EL (cell line): ENCODE measurements around the gene PIP4P1.
"Not testable (repeated sequence)": the region's sequence is repeated elsewhere in the genome, so short reads cannot be mapped to it uniquely, and the experiment has no call there.

Experiments
- DNase-seq: peaks from one replicate; pipeline ENCODE4 v3.0.0-alpha.2; 2016

Gene PIP4P1

DNA sequence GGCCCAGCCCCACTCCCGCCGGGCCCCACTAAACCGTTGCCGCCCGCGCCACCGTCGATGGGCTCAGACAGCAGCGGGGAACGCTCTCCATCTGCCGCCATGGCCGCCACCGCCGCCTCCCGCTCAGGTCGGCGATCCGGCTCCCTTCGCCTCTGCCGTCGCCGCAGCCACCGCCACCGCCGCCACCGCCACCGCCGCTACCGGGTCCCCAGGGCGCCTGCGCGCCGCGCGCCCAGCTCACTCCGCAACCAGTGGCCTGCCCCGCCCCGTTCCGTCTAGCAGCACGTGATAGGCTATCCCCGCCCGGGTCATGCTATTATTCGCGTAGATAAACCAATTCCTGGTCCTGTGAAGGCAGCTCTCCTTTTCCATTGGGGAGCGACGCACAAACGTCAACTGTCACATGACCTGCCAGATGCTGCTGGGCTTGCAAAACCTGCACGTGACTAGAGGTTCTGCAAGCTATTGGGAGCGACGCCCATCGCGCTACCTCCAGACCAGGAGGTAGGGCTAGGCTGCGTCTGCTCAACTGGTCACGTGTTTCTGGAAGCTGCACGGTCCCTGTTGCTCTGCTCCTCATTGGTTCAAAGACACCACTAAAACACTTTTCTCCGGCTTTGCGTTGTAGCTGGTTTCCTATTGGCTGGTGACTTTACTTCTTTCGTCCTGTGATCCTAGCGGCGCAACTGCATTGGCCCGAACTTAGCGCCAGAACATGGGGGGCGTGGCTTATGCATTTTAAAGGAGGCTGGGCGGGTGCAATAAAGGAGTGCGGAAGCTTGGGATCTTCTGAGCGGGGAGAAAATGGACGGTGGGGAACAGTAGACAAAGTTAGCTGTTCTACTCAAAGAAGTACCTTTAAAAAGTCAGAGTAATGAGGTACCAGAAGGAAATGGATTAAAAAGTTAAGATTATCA, at the start of gene PIP4P1:
TSS of gene PIP4P1 (minus strand) at position 210 of the 917 bp plus-strand sequence. CDS start at position 101, 109 bp downstream.
- DNase-seq, result peak; percentile 100

DNA sequence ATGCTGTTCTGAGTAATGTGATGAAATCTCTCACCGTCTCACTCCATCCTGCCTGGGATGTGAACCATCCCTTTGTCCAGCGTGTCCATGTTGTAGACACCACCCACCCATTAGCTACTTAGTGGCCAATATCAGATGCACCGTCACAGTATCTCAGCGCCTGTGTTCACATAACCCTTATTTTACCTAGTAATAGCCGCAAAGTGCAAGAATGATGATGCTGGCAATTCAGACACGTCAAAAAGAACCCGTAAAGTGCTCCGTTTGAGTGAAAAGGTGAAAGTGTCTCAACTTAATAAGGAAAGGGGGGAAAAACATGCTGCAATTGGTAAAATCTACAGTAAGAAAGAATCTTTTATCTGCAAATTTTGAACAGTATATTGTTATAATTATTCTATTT, 47.1 kb upstream of the PIP4P1 start:
- no peak for DNase-seq

DNA sequence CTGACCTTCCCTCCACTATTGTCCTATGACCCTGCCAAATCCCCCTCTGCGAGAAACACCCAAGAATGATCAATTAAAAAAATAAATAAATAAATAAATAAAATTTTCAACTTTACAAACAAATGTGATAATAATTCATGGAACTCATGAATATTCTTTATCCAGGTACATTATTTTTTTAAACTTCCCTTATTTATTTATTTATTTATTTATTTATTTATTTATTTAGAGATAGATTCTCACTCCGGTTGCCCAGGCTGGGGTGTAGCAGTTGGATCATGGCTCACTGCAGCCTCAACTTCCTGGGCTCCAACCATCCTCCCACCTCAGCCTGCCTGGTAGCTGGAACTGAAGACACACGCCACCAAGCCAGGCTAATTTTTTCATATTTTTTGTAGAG, 46.3 kb upstream of the PIP4P1 start:
- DNase-seq, result not testable (repeated sequence)

DNA sequence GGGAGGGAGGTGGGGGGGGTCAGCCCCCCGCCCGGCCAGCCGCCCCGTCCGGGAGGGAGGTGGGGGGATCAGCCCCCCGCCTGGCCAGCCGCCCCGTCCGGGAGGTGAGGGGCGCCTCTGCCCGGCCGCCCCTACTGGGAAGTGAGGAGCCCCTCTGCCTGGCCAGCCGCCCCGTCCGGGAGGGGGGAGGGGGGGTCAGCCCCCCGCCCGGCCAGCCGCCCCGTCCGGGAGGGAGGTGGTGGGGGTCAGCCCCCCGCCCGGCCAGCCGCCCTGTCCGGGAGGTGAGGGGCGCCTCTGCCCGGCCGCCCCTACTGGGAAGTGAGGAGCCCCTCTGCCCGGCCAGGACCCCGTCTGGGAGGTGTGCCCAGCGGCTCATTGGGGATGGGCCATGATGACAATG, 45.5 kb upstream of the PIP4P1 start:
- not testable (repeated sequence) for DNase-seq

DNA sequence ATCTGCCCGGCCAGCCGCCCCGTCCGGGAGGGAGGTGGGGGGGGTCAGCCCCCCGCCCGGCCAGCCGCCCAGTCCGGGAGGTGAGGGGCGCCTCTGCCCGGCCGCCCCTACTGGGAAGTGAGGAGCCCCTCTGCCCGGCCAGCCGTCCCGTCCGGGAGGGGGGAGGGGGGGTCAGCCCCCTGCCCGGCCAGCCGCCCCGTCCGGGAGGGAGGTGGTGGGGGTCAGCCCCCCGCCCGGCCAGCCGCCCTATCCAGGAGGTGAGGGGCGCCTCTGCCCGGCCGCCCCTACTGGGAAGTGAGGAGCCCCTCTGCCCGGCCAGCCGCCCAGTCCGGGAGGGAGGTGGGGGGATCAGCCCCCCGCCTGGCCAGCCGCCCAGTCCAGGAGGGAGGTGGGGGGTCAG, 45.0 kb upstream of the PIP4P1 start:
- DNase-seq, result not testable (repeated sequence)

DNA sequence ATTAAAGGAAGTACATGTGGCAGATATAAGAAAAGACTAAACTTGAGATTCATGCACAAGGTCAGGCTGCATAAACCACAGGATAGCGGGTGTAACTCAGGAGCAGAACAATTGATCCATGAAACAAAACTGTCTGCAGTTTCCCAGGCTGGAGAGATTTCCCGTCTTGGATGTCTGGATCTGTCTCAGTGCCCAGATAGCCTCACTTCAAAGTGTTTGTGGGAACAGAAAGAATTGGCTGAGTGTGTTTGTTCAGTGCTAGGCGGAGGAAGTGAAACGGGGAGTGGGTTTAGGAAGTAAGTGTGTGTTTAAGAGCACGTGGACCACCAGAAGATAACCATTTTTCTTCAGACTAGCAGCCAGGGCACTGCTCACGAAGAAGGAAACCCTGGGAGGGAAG, 42.7 kb upstream of the PIP4P1 start:
- DNase-seq, result no peak

DNA sequence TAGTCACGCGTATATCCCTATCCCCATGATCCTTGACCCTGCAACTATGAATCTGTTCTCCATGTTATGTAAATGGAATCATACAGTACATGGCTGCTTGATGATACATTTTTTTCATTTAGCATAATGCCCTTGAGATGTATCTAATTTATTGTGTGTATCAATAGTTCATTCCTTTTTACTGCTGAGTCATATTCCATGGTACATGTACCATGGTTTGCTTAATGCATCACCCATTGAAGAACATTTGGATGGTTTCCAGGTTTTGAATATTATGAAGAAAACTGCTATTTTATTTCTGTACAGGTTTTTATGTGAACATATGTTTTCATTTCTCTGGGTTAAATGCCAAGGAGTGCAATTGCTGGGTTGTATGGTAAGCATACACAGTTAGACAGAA, 40.1 kb upstream of the PIP4P1 start:
- no peak for DNase-seq

DNA sequence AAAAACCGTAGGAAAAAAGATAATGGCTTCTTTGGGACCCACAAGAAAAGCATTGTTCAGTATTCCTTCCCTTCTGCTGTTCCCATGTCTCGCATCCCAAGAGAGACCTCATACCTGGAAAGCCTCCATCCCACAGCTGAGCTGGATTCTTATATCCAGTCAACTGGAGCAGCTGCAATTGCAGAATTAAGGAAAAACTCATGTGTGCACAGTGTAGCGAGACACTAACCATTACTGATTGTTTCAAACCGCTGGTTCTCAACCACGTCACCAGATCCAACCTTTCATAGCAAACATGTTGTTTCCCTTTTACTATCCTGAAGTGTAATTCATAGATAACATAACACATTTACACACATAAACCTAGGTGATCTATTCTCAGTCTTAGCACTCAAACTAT, 38.6 kb upstream of the PIP4P1 start:
- no peak for DNase-seq

DNA sequence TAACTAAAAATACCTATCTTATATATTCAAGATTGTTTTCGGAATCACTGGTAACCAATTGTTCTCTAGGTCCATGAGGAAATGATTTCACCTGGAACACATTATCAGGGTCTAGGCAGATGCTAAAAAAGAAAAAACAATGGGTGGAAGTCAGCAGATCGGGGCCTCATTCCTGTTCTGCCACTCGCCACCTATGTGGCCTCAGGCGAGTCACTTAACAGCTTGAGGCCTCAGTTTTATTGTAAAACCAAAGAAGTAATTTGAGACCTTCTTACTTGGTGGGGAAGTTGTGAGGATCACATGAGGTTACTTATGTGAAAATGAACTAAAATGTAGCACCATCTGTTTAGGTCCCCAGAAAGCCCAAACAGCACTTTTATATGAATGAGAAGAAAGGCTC, 37.9 kb upstream of the PIP4P1 start:
- no peak for DNase-seq

DNA sequence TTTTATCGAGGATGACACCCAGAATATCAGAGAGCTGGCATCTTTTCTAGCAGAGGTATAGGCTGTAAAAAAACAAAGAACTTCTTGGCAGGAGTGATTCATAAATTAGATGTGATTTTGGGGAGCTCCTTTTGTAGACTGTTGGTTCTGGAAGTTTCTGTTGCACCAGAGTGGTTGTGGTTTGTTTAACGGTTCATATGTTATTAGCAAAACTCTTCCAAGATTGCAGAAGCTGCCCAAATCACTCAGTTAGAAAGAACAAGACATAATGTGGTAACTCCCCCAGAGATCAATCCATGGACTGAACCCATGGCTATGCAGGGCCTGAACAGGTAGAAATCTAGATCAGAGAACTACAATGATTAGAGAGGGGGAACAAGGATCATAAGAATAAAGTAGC, 37.4 kb upstream of the PIP4P1 start:
- DNase-seq, result no peak

DNA sequence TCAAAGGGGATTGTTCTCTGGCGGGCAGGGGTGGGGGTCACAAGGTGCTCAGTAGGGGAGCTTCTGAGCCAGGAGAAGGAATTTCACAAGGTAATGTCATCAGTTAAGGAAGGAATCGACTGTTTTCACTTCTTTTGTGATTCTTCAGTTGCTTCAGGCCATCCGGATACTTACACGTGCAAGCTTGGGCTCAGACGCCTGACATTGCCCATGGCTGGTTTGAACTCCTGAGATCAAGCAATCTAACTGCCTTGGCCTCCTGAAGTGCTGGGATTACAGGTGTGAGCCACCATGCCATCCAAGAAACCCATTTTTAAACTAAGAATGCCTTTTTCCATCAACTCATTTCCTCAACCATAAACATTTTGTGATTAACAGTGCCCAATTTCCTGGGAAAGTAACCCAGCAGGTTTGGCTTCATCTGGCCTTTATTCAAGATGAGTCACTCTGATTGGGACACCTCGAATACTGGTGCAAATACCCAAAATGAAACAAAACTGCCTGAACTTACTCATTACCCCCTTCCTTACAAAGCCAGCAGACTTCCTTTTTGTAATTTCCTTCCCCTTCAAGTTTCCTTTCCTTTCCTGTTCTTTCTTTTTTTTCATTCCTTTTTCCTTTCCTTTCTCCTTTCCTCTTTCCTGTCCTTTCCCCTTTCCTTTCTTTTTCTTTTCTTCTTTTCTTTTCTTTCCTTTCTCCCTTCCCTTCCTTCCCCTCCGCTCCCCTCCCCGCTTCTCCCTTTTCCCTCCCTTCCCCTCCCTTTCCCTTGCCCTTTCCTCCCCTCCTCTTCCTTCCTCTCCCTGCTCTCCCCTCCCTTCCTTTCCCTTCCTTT, 33.9 kb upstream of the PIP4P1 start:
- DNase-seq, result peak; percentile 30

DNA sequence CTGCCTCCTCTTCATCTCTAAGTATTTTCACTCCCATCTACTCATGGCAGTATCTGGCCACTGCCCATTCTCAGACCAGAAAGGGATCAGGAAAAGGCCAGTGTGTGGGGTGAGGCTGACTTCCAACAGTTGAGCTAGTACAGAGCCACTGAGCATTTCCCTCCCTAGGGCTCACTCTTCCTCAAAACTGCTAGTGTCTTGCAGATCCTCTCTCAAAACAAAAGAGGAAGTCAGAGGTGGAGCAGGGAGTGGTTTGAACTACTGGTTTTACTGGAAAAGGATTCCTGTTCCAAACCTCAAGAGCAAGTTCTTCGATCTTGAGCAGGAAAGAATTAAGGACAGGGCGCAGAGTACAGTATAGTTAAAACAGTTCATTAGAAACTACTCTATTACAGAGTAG, 32.4 kb upstream of the PIP4P1 start:
- DNase-seq, result no peak

DNA sequence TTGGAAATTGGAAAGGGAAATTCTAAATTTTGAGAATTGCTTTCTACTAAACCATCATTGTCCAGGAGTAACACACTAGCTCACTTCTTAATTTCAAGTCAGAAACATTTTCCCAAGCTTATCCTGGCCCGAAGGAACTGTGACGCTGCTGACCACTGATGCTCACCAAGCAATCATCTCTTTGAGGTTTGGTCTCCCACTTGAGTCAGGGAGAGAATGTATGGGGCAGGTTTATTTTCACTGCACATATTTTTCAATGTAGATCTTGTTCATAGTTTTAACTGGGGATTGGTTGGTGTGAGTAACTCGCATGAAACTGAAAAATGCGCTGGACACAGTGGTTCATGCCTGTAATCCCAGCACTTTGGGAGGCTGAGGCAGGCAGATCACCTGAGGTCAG, 31.3 kb upstream of the PIP4P1 start:
- DNase-seq, result no peak

DNA sequence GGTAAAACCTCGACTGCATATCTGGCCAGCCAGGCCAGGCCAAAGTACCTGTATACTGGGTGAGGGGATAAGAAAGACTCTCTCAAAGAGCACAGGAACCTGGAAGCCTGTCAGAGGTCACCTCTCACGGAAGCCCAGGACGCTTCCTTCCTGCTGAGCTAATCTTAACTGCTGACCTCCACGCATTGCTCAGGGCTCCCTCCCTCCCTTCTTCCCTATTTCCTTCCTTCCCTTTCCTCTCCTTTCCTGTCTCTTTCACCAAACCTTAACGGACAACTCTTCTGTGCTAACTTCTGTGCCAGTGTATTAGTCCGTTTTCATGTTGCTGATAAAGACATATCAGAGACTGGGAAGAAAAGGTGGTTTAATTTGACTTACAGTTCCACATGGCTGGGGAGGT, 29.3 kb upstream of the PIP4P1 start:
- DNase-seq, result no peak

DNA sequence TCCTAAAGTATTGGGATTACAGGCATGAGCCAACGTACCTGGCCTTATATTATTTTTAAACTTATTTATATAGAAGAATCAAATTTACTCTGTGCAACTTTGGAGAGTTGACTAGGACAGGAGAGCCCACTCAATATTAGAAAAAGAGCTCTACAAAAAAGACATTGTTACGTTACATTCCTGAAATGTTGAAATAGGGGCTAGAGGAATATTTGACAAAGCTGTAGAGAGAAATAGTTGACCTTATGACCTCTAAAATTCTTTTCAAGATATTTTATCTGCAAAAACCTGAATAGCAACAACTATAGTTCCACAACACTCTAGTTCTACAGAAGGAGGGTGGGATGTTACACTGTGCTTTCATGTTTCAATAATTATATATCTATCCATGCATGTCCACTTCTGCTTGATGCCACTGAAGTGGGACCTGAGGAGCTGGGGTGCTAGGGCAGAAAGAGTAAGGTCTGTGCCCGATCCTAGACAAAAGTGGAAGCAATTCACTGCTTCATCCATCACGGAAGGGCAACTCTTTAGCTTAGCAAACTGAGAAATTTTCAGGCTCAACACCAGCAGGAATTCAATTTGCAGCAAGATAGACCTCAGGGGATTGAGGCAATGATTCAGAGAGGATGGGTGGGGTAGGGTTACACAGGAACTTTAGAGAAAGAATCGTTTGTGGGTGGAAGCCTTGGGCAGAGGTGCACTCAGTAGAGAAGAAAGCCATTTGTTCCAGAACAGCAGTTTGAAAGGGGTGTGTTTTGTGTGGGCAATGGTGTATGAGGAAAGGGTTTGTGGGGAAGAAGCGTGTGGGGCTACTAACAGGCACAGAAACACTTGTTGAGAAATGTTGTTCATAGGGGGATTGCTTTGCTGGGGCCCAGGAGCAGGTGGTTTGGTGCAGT, 28.1 kb upstream of the PIP4P1 start:
- peak; percentile 9 for DNase-seq

DNA sequence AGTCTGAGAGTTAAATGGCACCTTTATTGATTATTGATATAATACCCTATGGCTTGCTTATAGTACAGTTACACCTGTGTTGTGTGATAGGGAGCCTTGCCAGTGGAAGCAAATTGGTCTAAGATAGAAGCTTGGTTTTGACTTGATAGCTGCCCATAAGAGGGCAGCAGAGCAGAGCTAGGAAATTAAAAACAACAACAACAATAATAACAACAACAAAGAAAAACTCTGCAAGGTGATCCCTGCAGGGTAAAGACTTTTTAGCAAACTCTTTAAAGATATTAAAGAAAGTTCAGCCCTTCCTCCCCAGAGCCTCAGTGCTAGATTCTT, 26.1 kb upstream of the PIP4P1 start:
- DNase-seq, result no peak

DNA sequence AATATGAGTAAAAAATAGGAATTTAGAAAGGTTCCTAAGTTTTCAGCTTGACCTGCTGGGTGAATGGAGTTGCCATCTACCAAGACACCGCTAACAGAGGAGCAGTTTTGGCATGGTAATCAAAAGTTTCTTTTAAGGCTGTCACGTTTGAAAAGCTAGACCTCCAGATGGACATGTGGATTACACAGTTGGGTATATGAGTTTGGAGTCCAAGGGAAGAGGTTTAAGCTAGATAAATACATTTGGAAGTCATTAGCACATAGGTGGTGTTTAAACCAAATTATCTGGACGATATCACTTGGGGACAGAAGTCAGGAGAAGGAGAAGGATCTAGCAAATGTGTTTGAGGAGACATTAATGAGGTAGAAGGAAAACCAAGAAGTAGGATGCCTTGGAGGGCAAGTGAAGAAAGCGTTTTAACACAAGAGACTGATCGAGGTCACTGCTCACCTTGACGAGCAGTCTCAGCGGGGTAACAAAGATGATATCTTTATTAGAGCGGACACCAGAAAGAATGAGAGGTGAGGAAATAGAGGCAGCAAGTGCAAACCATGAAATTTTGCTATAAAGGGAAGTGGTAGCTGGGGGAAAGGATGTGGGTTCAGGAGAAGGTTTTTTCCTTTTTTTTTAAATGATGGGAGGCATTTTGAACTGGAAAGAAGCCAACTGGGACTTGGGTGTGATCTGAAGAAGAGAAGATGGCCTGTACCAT, 25.6 kb upstream of the PIP4P1 start:
- no peak for DNase-seq

DNA sequence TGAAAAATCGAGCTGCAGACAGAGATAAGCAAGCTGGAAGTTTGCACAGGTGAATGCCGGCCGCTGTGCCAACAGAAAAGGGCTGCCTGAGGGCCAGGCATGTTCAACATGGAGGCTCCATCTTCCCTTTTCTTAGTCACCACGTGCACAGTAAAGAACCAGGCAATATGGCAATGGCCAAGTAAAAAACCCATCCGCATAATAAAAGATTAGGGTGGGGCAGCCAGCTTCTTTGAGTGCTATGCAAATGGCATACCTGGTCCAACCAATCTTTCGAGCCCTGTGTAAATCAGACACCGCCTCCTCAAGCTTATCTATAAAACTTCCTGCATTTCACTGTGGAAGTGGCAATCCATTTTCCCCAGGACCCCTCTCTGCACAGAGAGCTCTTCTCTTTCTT, 24.7 kb upstream of the PIP4P1 start:
- no peak for DNase-seq

DNA sequence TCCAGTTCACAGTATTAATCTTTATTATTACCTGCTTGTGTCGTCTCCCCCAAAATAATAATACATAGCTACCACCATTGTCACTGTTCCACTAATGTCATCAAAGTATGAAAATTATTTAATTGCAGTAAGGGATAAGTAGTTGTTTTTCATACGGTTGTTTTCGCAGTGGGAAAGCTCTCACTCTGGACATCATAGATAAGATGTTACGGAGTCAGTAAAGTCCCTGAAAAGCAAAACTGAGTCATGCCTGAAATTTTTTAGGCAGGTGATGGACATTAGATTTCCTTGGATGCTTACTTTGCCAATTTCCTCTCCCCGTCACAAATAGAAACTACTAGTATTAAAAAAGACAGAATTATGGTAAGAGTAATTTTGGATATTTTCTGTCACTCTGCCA, 21.1 kb upstream of the PIP4P1 start:
- DNase-seq, result no peak

DNA sequence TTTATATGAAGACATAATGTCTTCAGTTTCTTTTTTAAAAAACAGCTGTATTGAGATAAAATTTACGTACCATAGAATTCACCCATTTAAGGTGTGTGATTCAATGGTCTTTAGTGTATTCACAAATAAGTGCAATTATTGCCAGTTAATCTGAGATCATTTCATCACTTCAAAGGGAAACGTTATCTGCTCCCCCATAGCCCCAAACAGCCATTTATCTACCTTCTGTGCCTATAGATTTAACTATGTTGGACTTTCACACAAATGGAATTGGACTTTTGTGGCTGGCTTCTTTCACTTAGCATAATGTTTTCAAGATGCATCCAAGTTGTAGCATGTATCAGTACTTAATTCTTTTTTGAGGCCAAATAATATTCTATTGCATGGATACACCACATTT, 17.7 kb upstream of the PIP4P1 start:
- no peak for DNase-seq

DNA sequence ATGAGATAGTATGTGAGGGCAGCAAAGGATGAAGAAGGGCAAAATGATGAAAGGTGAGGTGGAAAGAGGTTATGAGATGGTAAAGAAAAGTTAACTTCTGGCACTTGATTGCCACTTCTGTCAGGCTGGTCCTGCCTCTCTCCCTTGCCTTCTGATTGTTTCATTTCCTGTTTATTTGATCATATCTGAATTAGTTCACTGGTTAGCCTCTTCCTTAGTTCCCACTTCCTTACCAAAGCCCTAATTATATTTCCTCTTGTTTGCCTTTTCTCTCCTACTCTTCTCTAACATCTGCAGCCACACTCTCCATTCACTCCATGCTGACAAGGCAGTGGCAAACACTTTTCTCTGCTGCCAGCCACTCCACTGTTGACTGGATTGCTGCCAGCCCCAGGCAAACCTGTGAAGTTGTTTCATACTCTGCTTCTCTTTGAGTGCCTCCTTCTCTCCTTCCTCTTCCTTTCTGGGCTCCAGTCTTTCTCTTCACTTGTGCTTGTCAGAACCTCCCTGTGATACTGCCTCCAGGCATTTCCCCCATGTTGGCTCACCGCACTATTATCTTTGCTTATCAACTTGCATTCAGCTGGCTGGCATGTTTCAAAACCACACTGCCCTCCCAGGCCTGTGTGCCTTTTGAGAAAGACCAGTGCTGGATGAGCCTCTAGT, 16.1 kb upstream of the PIP4P1 start:
- peak; percentile 80 for DNase-seq

DNA sequence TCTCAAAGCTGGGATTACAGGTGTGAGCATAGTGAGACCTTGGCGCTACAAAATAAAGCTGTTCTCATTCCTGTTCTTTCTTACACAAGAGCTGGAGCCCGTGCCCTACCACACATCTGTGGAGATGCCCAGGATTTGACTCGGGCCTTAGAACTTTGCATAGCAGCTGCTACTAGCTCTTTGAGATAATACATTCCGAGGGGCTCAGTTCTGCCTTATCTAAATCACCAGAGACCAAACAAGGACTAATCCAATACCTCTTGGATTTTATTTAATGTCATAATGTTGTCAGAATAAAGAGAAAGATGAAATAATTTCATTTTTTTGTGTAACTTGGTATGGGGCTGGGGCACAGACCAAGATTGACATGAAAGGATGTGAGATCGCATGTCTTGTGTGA, 15.5 kb upstream of the PIP4P1 start:
- no peak for DNase-seq
